ENCODE data around the gene CDKAL1.

- TF ChIP-seq CTCF (IDR thresholded peaks at IDR 0.05) (no peak), POLR2A (IDR thresholded peaks at IDR 0.05) (no peak)
Measured at GRCh38 chr6:21031182-21031581, 496.9 kb downstream of the CDKAL1 start.
